SK-N-MC (cell line): ENCODE results near the gene PLA2G12B.
"Not testable (repeated sequence)": the region's sequence is repeated elsewhere in the genome, so short reads cannot be mapped to it uniquely, and the experiment has no call there.

Experiments
- DNase-seq: peaks from one replicate; pipeline ENCODE4 v3.0.0-alpha.2; 2011; ENCODE audit warnings: low read depth, low spot score
- H3K27ac ChIP-seq: fragments of 200-600 bp; sonication (generic); 2 replicates; pipeline ENCODE4 v1.5.1; 2016; ENCODE audit warnings: mixed run types
- H3K36me3 ChIP-seq: fragments of 200-600 bp; sonication (generic); 2 replicates; pipeline ENCODE4 v1.6.1; 2017; ENCODE audit warnings: antibody characterized with exemption, low read length, mixed read lengths; ENCODE audit not compliant: insufficient read depth
- H3K4me3 ChIP-seq: fragments of 200-600 bp; sonication (generic); 2 replicates; pipeline ENCODE4 v1.5.1; 2016
- H3K9ac ChIP-seq: fragments of 200-600 bp; sonication (generic); 2 replicates; pipeline ENCODE4 v1.8.0; 2017; ENCODE audit warnings: mixed run types, mixed read lengths; ENCODE audit not compliant: insufficient read length
- H3K9me3 ChIP-seq: fragments of 200-600 bp; sonication (generic); 2 replicates; pipeline ENCODE4 v1.6.1; 2017; ENCODE audit warnings: low read depth, mild to moderate bottlenecking, antibody characterized with exemption, low read length, moderate library complexity, mixed read lengths
- EZH2 ChIP-seq: fragments of 200-600 bp; sonication (generic); IDR thresholded peaks from one replicate; pipeline ENCODE4 v1.6.1; 2017; ENCODE audit warnings: antibody characterized with exemption
- FOXP2 ChIP-seq: optimal IDR thresholded peaks from 2 replicates; pipeline ENCODE3; 2011; ENCODE audit warnings: mild to moderate bottlenecking, moderate library complexity; ENCODE audit not compliant: insufficient read depth; ENCODE audit errors: extremely low read length, control extremely low read depth
- POLR2AphosphoS5 ChIP-seq: IDR thresholded peaks from 2 replicates; pipeline ENCODE4 v1.6.1; 2012; ENCODE audit warnings: mild to moderate bottlenecking, low read depth, low read length, borderline replicate concordance

PLA2G12B gene

DNA sequence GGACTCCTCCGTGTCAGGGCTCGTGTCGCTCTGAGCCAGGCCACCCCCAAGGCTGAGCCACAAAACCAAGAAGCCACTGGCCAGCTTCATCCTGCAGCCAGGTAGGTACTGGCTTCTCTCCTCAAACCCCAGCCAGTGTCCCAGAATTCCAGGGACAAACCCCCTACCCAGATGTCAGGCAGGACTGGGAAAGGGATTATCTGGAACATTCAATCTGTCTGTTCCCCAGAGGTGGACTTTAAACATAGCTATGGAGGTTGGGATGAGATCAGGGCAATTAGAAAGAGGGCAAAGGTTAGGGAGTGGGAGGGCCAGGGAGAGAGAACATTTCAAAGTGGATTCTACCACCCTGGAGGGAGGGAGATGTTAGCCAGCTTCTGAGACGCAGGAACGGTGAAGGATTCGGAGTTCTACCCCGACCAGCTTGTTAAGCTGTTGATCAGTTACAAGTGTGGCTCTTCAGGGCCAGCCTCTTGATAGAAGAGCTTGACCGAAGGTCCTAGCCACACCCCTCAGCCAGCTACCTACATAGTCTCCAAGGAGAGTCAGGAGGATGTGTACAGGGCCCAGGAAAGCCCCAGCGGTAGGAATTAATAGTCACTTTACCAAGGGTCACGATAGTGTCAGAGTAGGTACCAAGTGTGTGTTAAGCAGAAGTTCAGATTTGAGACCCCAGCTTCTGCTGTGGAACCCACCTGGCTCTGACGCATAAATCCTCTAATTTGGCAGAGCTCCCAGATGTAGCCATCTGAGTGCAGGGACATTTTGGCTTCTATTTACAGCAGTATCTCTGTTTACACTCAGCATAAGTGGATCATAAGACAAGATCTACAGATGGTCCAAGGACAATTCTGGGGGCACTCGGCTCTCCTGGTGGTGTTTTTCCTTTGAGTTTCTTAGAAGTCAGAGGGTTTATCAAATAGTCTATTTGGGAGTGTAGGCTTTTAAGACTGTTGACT lies at the start of gene PLA2G12B:
Gene PLA2G12B (minus strand): TSS at position 211 of the 959 bp plus-strand sequence. CDS start 121 bp downstream, at position 90.
- no peaks in the 10 kb centered on the region for H3K9me3 ChIP-seq
- H3K36me3 ChIP-seq = no peaks in the 10 kb centered on the region
- H3K4me3 ChIP-seq = no peak within 1 kb of the TSS
- no peak for TF ChIP-seq FOXP2
- TF ChIP-seq EZH2 = no peak
- TF ChIP-seq POLR2AphosphoS5 = no peak
- H3K27ac ChIP-seq = no peak within 1 kb of the TSS
- DNase-seq = no peak
- H3K9ac ChIP-seq = no peak within 1 kb of the TSS

- Histone ChIP-seq H3K9ac (no peak overlapping the region), H3K4me3 (no peak overlapping the region), H3K36me3 (no peaks in the 10 kb centered on the region), H3K27ac (no peak overlapping the region), H3K9me3 (no peaks in the 10 kb centered on the region)
- TF ChIP-seq EZH2 (no peak), FOXP2 (no peak), POLR2AphosphoS5 (no peak)
- DNase-seq = no peak
These were observed 49.2 kb upstream of the PLA2G12B start for GRCh38 chr10:73003822-73004221.

- no peak for DNase-seq
- H3K27ac ChIP-seq = no peak overlapping the region
- TF ChIP-seq POLR2AphosphoS5 (no peak), FOXP2 (no peak), EZH2 (no peak)
- no peak overlapping the region for H3K9ac ChIP-seq
- no peaks in the 10 kb centered on the region for H3K9me3 ChIP-seq
- H3K36me3 ChIP-seq = no peaks in the 10 kb centered on the region
- no peak overlapping the region for H3K4me3 ChIP-seq
These were observed 46.4 kb upstream of the PLA2G12B start for GRCh38 chr10:73000973-73001372.

DNA sequence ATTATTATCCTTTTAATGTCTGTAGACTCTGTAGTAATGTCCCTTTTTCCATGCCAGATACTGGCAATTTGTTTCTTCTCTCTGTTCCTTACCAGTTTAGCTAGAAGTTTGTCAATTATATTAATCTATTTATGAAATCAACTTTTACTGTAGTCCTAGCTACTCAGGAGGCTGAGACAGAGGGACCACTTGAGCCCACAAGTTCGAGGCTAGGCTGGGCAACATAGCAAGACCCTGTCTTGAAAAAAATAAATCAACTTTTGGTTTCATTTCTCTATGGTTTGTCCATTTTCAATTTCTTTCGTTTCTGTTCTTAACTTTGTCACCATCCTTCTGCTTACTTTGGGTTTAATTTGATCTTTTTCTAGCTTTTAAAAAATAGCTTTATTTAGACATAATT lies 42.5 kb upstream of the PLA2G12B start:
- Histone ChIP-seq H3K9ac (no peak overlapping the region), H3K9me3 (no peaks in the 10 kb centered on the region), H3K27ac (no peak overlapping the region), H3K4me3 (no peak overlapping the region), H3K36me3 (no peaks in the 10 kb centered on the region)
- TF ChIP-seq POLR2AphosphoS5 (no peak), EZH2 (no peak), FOXP2 (no peak)
- no peak for DNase-seq

DNA sequence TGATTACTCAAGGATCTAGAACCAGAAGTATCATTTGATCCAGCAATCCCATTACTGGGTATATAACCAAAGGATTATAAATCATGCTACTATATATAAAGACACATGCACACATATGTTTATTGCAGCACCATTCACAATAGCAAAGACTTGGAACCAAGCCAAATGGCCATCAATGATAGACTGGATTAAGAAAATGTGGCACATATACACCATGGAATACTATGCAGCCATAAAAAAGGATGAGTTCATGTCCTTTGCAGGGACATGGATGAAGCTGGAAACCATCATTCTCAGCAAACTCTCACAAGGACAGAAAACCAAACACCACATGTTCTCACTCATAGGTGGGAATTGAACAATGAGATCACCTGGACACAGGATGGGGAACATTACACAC lies 40.9 kb upstream of the PLA2G12B start:
- H3K9me3 ChIP-seq, H3K9ac ChIP-seq, DNase-seq, H3K36me3 ChIP-seq, H3K27ac ChIP-seq, H3K4me3 ChIP-seq: not testable (repeated sequence)

DNA sequence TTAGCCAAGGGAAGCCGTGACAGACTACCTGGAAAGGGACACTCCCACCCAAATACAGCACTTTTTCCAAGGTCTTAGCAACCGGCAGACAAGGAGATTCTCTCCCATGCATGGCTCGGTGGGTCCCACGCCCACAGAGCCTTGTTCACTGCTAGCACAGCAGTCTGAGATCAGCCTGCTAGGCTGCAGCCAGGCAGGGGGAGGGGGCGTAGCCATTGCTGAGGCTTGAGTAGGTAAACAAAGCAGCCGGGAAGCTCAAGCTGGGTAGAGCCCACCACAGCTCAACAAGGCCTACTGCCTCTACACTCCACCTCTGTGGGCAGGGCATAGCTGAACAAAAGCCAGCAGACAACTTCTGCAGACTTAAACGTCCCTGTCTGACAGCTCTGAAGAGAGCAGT lies 35.2 kb upstream of the PLA2G12B start:
- H3K36me3 ChIP-seq, DNase-seq, H3K4me3 ChIP-seq, H3K9ac ChIP-seq, H3K9me3 ChIP-seq, H3K27ac ChIP-seq: not testable (repeated sequence)

- not testable (repeated sequence) for H3K9ac ChIP-seq
These were observed 30.0 kb upstream of the PLA2G12B start for GRCh38 chr10:72984618-72985017.

DNA sequence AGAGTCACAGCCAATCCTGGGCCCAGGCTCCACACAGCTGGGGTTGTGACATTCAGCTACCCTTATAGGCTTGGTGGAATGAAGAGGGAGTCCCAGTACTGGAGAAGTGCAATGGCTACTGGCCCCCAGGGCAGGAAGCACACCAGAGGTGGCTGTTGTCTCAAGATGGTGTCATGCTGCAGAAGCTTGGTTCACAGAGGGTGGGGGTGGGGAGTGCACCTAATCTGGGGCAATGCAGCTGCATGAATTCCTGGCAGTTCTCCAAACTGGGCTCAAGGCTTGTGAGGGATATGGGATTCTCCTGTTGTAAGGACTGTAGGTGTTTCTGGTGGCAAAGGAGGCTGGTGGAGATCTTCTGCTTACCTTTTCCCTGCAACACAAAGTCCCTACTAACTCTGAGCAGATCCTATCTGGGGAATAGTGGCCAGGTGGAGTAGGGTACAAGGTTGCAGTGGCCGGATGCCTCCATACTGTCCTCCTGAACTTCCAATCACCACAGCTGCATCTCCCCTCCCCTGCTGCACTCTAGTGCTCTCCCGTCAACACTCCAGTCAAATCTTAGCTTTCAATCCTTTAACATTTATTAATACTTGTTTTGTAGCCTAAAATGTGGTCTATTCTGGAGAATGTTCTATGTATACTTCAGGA lies 27.4 kb upstream of the PLA2G12B start:
- DNase-seq = no peak

More at GRCh38 chr10:72984618-72985017, 30.0 kb upstream of the PLA2G12B start:
- H3K36me3 ChIP-seq, H3K4me3 ChIP-seq, H3K27ac ChIP-seq, H3K9me3 ChIP-seq, DNase-seq: not testable (repeated sequence)

More for the DNA sequence above, 27.4 kb upstream of the PLA2G12B start:
- no peak overlapping the region for H3K27ac ChIP-seq
- H3K9me3 ChIP-seq = no peaks in the 10 kb centered on the region
- H3K9ac ChIP-seq = no peak overlapping the region
- H3K36me3 ChIP-seq = no peaks in the 10 kb centered on the region
- no peak for TF ChIP-seq FOXP2
- TF ChIP-seq POLR2AphosphoS5 = no peak
- no peak for TF ChIP-seq EZH2
- no peak overlapping the region for H3K4me3 ChIP-seq
